IMR-90 (cell line): ENCODE results near the gene PAPPA. TPM values are rescaled to one million over a fixed set of nuclear protein-coding genes. Genes with fewer than 3 reads are reported as not detected.

Source experiments
- ATAC-seq: fragments of 200-7000 bp; cut with Tn5 transposase; 2 replicates; pipeline ENCODE4 v1.9.1; 2020; ENCODE audit warnings: low read depth, mild to moderate bottlenecking, moderate library complexity
- BruUV-seq: library from RNA; stranded (reverse); fragments of 400-500 nt; replicated peaks from 2 replicates; lab custom pipeline; 2021; lab: Mats Ljungman, UMichigan
- CTCF ChIA-PET: fragments of 300-600 bp; formaldehyde crosslinking; extraction: SDS; loops from one replicate; lab custom pipeline; 2021; ENCODE audit warnings: antibody characterized with exemption; lab: Yijun Ruan, JAX
- POLR2A ChIA-PET: fragments of 300-600 bp; sonication (Branson Sonifier 250); formaldehyde crosslinking; loops from one replicate; lab custom pipeline; 2022; ENCODE audit warnings: antibody characterized with exemption; ENCODE audit not compliant: unreplicated experiment; lab: Charles Lee
- DNase-seq: peaks from one replicate; pipeline ENCODE4 v3.0.0; 2013
- H2AFZ ChIP-seq: replicated peaks from 2 replicates; pipeline ENCODE3; 2013; ENCODE audit warnings: low read length, mild to moderate bottlenecking; ENCODE audit not compliant: poor library complexity
- H2AK5ac ChIP-seq: 2 replicates; pipeline ENCODE4 v1.6.1; 2013; ENCODE audit warnings: low read depth, low read length, inconsistent platforms
- H2AK9ac ChIP-seq: replicated peaks from 2 replicates; pipeline ENCODE3; 2013; ENCODE audit warnings: mild to moderate bottlenecking, low read depth, low read length, moderate library complexity; ENCODE audit not compliant: poor library complexity
- H2BK120ac ChIP-seq: 2 replicates; pipeline ENCODE4 v1.6.1; 2013; ENCODE audit warnings: low read depth, low read length, inconsistent platforms
- H2BK15ac ChIP-seq: 3 replicates; pipeline ENCODE4 v1.6.1; 2013; ENCODE audit warnings: low read depth, low read length, inconsistent platforms
- H2BK20ac ChIP-seq: 2 replicates; pipeline ENCODE4 v1.6.1; 2013; ENCODE audit warnings: low read depth, mild to moderate bottlenecking, inconsistent platforms, low read length, moderate library complexity
- H2BK5ac ChIP-seq: 2 replicates; pipeline ENCODE4 v1.6.1; 2013; ENCODE audit warnings: mild to moderate bottlenecking, low read depth, low read length, inconsistent platforms; ENCODE audit not compliant: poor library complexity, severe bottlenecking
- H3K14ac ChIP-seq: replicated peaks from 2 replicates; pipeline ENCODE4 v1.6.1; 2013; ENCODE audit warnings: low read depth, low read length, inconsistent platforms
- H3K18ac ChIP-seq: 2 replicates; pipeline ENCODE4 v1.6.1; 2013; ENCODE audit warnings: low read depth, low read length, control low read depth
- H3K23ac ChIP-seq: 2 replicates; pipeline ENCODE4 v1.6.1; 2013; ENCODE audit warnings: low read depth, low read length, inconsistent platforms
- H3K27ac ChIP-seq: 2 replicates; pipeline ENCODE4 v1.5.1; 2013; ENCODE audit warnings: mild to moderate bottlenecking, control low read depth, low read length; ENCODE audit not compliant: insufficient read depth
- H3K27me3 ChIP-seq: 2 replicates; pipeline ENCODE4 v1.6.1; 2013; ENCODE audit warnings: low read length; ENCODE audit not compliant: control insufficient read depth, insufficient read depth
- H3K36me3 ChIP-seq: 2 replicates; pipeline ENCODE4 v1.6.1; 2013; ENCODE audit warnings: low read length, mixed read lengths; ENCODE audit not compliant: control insufficient read depth, insufficient read depth
- H3K4ac ChIP-seq: 2 replicates; pipeline ENCODE4 v1.6.1; 2013; ENCODE audit warnings: low read depth, low read length, inconsistent platforms
- H3K4me1 ChIP-seq: 2 replicates; pipeline ENCODE4 v1.6.1; 2013; ENCODE audit warnings: low read length, mixed read lengths; ENCODE audit not compliant: control insufficient read depth, insufficient read depth
- H3K4me2 ChIP-seq: 2 replicates; pipeline ENCODE4 v1.6.1; 2013; ENCODE audit warnings: low read depth, mild to moderate bottlenecking, control low read depth, low read length, moderate library complexity
- H3K4me3 ChIP-seq: 2 replicates; pipeline ENCODE4 v1.5.1; 2013; ENCODE audit warnings: low read depth, mild to moderate bottlenecking, control low read depth, low read length, moderate library complexity; ENCODE audit not compliant: insufficient read depth
- H3K56ac ChIP-seq: 2 replicates; pipeline ENCODE4 v1.6.1; 2013; ENCODE audit warnings: low read length, inconsistent platforms; ENCODE audit not compliant: insufficient read depth; ENCODE audit errors: extremely low read depth
- H3K79me1 ChIP-seq, 2 experiments: 2 replicates each; pipeline ENCODE4 v1.6.1; 2013; ENCODE audit warnings: low read length in 2 of 2, inconsistent platforms in 1 of 2, low read depth in 1 of 2
- H3K9ac ChIP-seq: 2 replicates; pipeline ENCODE4 v1.6.1; 2013; ENCODE audit warnings: low read depth, low read length, control low read depth
- H3K9me1 ChIP-seq: 2 replicates; pipeline ENCODE4 v1.6.1; 2013; ENCODE audit warnings: low read length, inconsistent platforms; ENCODE audit not compliant: insufficient read depth
- H3K9me3 ChIP-seq: 2 replicates; pipeline ENCODE4 v1.6.1; 2013; ENCODE audit warnings: low read length; ENCODE audit not compliant: control insufficient read depth, insufficient read depth
- H4K20me1 ChIP-seq: 2 replicates; pipeline ENCODE4 v1.6.1; 2013; ENCODE audit warnings: low read length, inconsistent platforms; ENCODE audit not compliant: insufficient read depth
- H4K5ac ChIP-seq: 2 replicates; pipeline ENCODE4 v1.6.1; 2013; ENCODE audit warnings: mild to moderate bottlenecking, low read depth, low read length, control low read depth
- H4K8ac ChIP-seq, 2 experiments: 2 replicates each; pipeline ENCODE4 v1.6.1; 2013; ENCODE audit warnings: low read depth in 2 of 2, low read length in 2 of 2, control low read depth in 1 of 2, inconsistent platforms in 1 of 2
- H4K91ac ChIP-seq: 2 replicates; pipeline ENCODE4 v1.6.1; 2013; ENCODE audit warnings: low read depth, low read length, inconsistent platforms; ENCODE audit not compliant: insufficient read depth
- CEBPB ChIP-seq: IDR thresholded peaks from 2 replicates; pipeline ENCODE4 v1.6.1; 2012; ENCODE audit warnings: low read depth, low read length, improper control_type of control experiment
- CHD1 ChIP-seq: IDR thresholded peaks from 2 replicates; pipeline ENCODE4 v1.6.1; 2012; ENCODE audit warnings: low read depth, low read length, improper control_type of control experiment
- WGBS, 2 experiments: methylation state at CpG; one replicate each; pipeline versions ENCODE4 v1.1.5 to v1.1.7; 2013; ENCODE audit warnings: missing lambda C conversion rate in 2 of 2; ENCODE audit not compliant: insufficient read length in 1 of 2; ENCODE audit errors: extremely low coverage in 2 of 2; 5-methylcytosine and 5-hydroxymethylcytosine counted together
- dilution Hi-C: fragments of 300-500 bp; cut with HindIII; formaldehyde crosslinking; loops from one replicate; pipeline ENCODE4 v1.14.3; 2018; ENCODE audit warnings: low sequenced_read_pairs; ENCODE audit not compliant: unreplicated experiment
- in situ Hi-C: fragments of 300-500 bp; cut with MboI; formaldehyde crosslinking; loops from 3 replicates; pipeline ENCODE4 v1.14.3; 2019; ENCODE audit warnings: low sequenced_read_pairs, inconsistent platforms, mixed read lengths
- intact Hi-C: fragments of 100-400 bp; cut with micrococcal nuclease; formaldehyde crosslinking; loops from 2 replicates; pipeline ENCODE4 v1.10.0; 2022
- polyA plus RNA-seq, 3 experiments: library from polyadenylated mRNA; depleted of rRNA; stranded (reverse); fragments of >200 nt; gene quantifications; 2 replicates each; pipeline ENCODE4 v1.2.3, GENCODE V29; 2012; ENCODE audit warnings: low replicate concordance in 1 of 3
- total RNA-seq: library from RNA; depleted of rRNA; stranded (reverse); fragments of >200 nt; gene quantifications from 2 replicates; pipeline ENCODE4 v1.2.3, GENCODE V29; 2012

The PAPPA gene
- total and polyA plus RNA-seq, 2 of the 4 experiments (the other 2 are of a cell fraction): 8.3 to 12.4 TPM

GRCh38 chr9:116336133-116336862 lies 182.7 kb downstream of the PAPPA start:
- H3K23ac ChIP-seq: no peak overlapping the region
- POLR2A ChIA-PET: no interaction called here
- dilution Hi-C loops: no loop called here

More at GRCh38 chr9:116336133-116336862, 182.7 kb downstream of the PAPPA start:
- no peak overlapping the region for H4K5ac ChIP-seq
- TF ChIP-seq CHD1 (no peak), CEBPB (peak; percentile 62; the same call in 1 of the 2 replicates)
- H3K14ac ChIP-seq: no peak overlapping the region
- H2AK5ac ChIP-seq: no peak overlapping the region
- no peak overlapping the region for H3K4ac ChIP-seq
- H3K9me3 ChIP-seq: no peaks in the 10 kb centered on the region
- H3K4me3 ChIP-seq: no peak overlapping the region
- H2AFZ ChIP-seq: no peak overlapping the region
- no CpG with 5 or more reads among the region's 7 CpGs for WGBS, 2 experiments
- no peak overlapping the region for H4K8ac ChIP-seq
- peaks cover 76% of the 10 kb centered on the region for H3K36me3 ChIP-seq
- no peak overlapping the region for H2BK5ac ChIP-seq
- no peaks in the 10 kb centered on the region for H3K27me3 ChIP-seq
- no peak overlapping the region for H4K91ac ChIP-seq
- no peak overlapping the region for H2BK120ac ChIP-seq
- peak; percentile 28 for DNase-seq
- no TSS peak for BruUV-seq
- CTCF ChIA-PET: interaction anchor here (0.9 kb wide), 1 partner anchor 236 kb away, joined by 3 read pairs; no protein-coding TSS in a partner anchor
- H3K4me1 ChIP-seq: peaks cover 9% of the 10 kb centered on the region
- peaks cover 11% of the 10 kb centered on the region; the same call in 1 of the 2 replicates for H4K20me1 ChIP-seq
- peaks cover 6% of the 10 kb centered on the region; the same call in 1 of the 2 replicates for H3K9me1 ChIP-seq
- no peak overlapping the region for H3K9ac ChIP-seq
- H3K4me2 ChIP-seq: no peak overlapping the region
- no peak overlapping the region for H3K56ac ChIP-seq
- H2BK20ac ChIP-seq: no peak overlapping the region
- no peak overlapping the region for H2BK15ac ChIP-seq
- no peak overlapping the region for H3K27ac ChIP-seq
- no peak for ATAC-seq
- no peak overlapping the region for H2AK9ac ChIP-seq
- no peaks in the 10 kb centered on the region for H3K79me1 ChIP-seq
- intact Hi-C loops: no loop called here
- no peak overlapping the region for H3K18ac ChIP-seq
- in situ Hi-C loops: no loop called here
